ENCODE measurements around the gene C20orf173.
"Not testable (repeated sequence)": the region's sequence is repeated elsewhere in the genome, so short reads cannot be mapped to it uniquely, and the experiment has no call there.

The C20orf173 gene

GRCh38 chr20:35544941-35545340 is 15.5 kb upstream of the C20orf173 start:
- DNase-seq: not testable (repeated sequence)

- DNase-seq: no peak
Observed at GRCh38 chr20:35544436-35544835, 15.0 kb upstream of the C20orf173 start.

- DNase-seq: no peak
Observed at GRCh38 chr20:35542990-35543389, 13.5 kb upstream of the C20orf173 start.

- peak; percentile 98 for DNase-seq
Observed at GRCh38 chr20:35541783-35542662, 12.6 kb upstream of the C20orf173 start, which contains the start of gene ERGIC3. ERGIC3 (plus strand) TSS chr20:35542078; CDS start chr20:35542098, 20 bp downstream.

- DNase-seq: no peak
Observed at GRCh38 chr20:35541118-35541782, 11.8 kb upstream of the C20orf173 start.

GRCh38 chr20:35539756-35540212 is 10.3 kb upstream of the C20orf173 start:
- peak; percentile 9 for DNase-seq

- DNase-seq: no peak
Observed at GRCh38 chr20:35527122-35527769, 2.2 kb downstream of the C20orf173 start.

- no peak for DNase-seq
Observed at GRCh38 chr20:35525639-35526038, 3.8 kb downstream of the C20orf173 start.

- DNase-seq: peak; percentile 23
Observed at GRCh38 chr20:35523298-35523888, 6.1 kb downstream of the C20orf173 start.

GRCh38 chr20:35518955-35519354 is 10.5 kb downstream of the C20orf173 start:
- no peak for DNase-seq

GRCh38 chr20:35517767-35518166 is 11.7 kb downstream of the C20orf173 start:
- DNase-seq: not testable (repeated sequence)

- DNase-seq: no peak
Observed at GRCh38 chr20:35517125-35517524, 12.3 kb downstream of the C20orf173 start.

- DNase-seq: no peak
Observed at GRCh38 chr20:35515949-35516645, 13.4 kb downstream of the C20orf173 start.

GRCh38 chr20:35515341-35515740 is 14.1 kb downstream of the C20orf173 start:
- DNase-seq: no peak

- no peak for DNase-seq
Observed at GRCh38 chr20:35514371-35514932, 15.0 kb downstream of the C20orf173 start.

GRCh38 chr20:35511814-35512420 is 17.5 kb downstream of the C20orf173 start:
- no peak for DNase-seq

GRCh38 chr20:35510951-35511735 is 18.3 kb downstream of the C20orf173 start:
- no peak for DNase-seq

- DNase-seq: no peak
Observed at GRCh38 chr20:35508493-35509218, 20.8 kb downstream of the C20orf173 start.

GRCh38 chr20:35506872-35507638 is 22.4 kb downstream of the C20orf173 start:
- DNase-seq: no peak

All from activated naive CD4-positive, alpha-beta T cell treated with Interleukin-2 at 50 U/mL for 16 hours (primary cell).